ENCODE data around the gene MYH11.

The MYH11 gene

DNA sequence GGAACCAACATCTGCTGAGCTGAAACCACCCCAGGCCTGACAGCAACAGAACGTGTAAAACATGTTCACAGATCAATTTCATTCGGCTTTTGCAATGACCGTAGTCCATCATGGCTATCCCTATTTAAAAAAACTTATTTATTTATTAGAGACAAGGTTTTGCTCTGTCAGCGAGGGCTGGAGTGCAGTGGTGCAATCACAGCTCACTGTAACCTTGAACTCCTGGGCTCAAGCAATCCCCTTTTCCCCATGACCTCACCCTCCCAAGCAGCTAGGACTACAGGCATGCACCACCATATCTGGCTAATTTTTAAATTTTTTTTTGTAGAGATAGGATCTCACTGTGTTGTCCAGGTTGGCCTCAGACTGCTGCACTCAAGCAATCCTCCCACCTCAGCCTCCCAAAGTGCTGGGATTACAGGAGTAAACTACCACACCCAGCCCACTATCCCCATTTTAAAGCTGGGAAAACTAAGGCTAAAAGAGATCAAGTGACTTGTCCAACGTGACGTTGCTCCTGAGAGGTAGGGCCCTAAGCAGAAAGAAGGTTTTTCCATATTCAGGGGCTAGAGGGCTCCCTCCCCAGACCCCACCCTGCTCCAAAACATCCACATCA, 77.7 kb downstream of the MYH11 start:
- TF ChIP-seq CTCF (IDR thresholded peaks at IDR 0.05; ENCODE audit: low read depth, low read length): no peak
- in situ Hi-C loops (cut with HindIII; ENCODE audit: low sequenced_read_pairs): no loop called here
- no peak overlapping the region for H3K4me3 ChIP-seq (ENCODE audit: low read depth, low read length)
- no peak for DNase-seq (ENCODE audit: low read depth, low spot score)

- TF ChIP-seq CTCF (IDR thresholded peaks at IDR 0.05; ENCODE audit: low read depth, low read length): no peak
- in situ Hi-C loops (cut with HindIII; ENCODE audit: low sequenced_read_pairs): no loop called here
- no peak for DNase-seq (ENCODE audit: low read depth, low spot score)
- H3K4me3 ChIP-seq (ENCODE audit: low read depth, low read length): no peak overlapping the region
Measured at GRCh38 chr16:15778204-15778743, 78.6 kb downstream of the MYH11 start.

- in situ Hi-C loops (cut with HindIII; ENCODE audit: low sequenced_read_pairs): no loop called here
- peak; percentile 59 for TF ChIP-seq CTCF (IDR thresholded peaks at IDR 0.05; ENCODE audit: low read depth, low read length)
- peak; percentile 49 for DNase-seq (ENCODE audit: low read depth, low spot score)
- no peak overlapping the region for H3K4me3 ChIP-seq (ENCODE audit: low read depth, low read length)
Measured at GRCh38 chr16:15777533-15778203, 79.2 kb downstream of the MYH11 start.

DNA sequence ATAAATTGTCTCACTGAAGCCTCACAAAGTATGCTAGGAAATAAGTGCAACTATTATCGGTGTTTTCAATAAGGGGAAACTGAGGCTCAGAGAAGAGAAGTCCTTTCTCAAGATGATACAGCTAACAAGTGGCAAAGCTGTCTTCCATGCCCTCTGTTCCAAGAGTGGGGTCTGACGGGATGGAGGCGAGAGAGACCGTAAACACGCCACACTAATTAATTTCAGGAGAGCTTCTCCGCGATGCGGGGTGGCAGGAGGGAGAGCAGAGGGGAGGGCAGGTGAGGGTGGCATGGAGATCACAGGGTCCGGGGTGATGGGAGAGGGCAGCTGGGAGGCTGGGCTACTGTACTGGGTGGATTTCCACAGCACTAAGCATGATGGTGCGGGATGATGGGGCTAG, 80.3 kb downstream of the MYH11 start:
- TF ChIP-seq CTCF (IDR thresholded peaks at IDR 0.05; ENCODE audit: low read depth, low read length): no peak
- DNase-seq (ENCODE audit: low read depth, low spot score): no peak
- H3K4me3 ChIP-seq (ENCODE audit: low read depth, low read length): no peak overlapping the region
- in situ Hi-C loops (cut with HindIII; ENCODE audit: low sequenced_read_pairs): no loop called here

DNA sequence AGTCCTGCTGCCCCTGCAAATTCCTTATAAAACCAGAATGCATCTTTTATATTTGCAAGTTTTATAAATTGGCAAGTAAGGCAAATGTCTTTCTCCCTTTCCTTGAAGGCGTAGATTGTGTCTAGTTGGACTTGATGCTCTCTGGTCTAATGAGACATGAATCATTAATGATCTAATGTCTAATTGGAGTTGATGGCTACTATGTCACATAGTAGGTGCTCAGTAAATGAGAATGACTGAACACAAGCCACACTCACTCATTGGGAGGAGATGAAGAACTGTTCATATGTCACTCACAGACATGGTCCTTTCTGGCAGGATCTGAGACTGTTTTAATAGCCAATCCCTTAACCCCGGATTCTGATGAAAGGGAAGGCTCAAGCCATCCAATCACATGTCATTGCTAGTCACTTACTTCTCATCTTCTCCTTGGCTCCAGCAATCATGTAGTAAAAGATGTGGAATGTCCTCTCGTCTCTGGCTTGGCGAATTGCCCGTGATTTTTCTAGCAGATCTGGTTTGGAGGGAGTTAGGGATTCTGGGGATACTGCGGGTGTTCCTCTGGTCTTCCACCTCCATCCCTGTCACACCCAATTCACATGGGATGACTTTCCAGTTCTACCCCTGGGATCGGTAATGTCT, 81.0 kb downstream of the MYH11 start:
- no peak for DNase-seq (ENCODE audit: low read depth, low spot score)
- in situ Hi-C loops (cut with HindIII; ENCODE audit: low sequenced_read_pairs): no loop called here
- no peak for TF ChIP-seq CTCF (IDR thresholded peaks at IDR 0.05; ENCODE audit: low read depth, low read length)
- H3K4me3 ChIP-seq (ENCODE audit: low read depth, low read length): no peak overlapping the region

GRCh38 chr16:15775209-15775608, 81.6 kb downstream of the MYH11 start:
- DNase-seq (ENCODE audit: low read depth, low spot score): peak; percentile 17
- no peak for TF ChIP-seq CTCF (IDR thresholded peaks at IDR 0.05; ENCODE audit: low read depth, low read length)
- in situ Hi-C loops (cut with HindIII; ENCODE audit: low sequenced_read_pairs): no loop called here
- no peak overlapping the region for H3K4me3 ChIP-seq (ENCODE audit: low read depth, low read length)

Data from astrocyte of the spinal cord (primary cell).